H1 (cell line): Measurements from ENCODE around the gene TMEM18. TPM values are rescaled to one million over a fixed set of nuclear protein-coding genes. Genes with fewer than 3 reads are reported as not detected.

Experiments
- SP1 ChIP-seq: IDR thresholded peaks from 2 replicates; pipeline ENCODE4 v1.6.1; 2011; ENCODE audit warnings: low read depth, low read length
- polyA plus RNA-seq, 7 experiments: library from polyadenylated mRNA; depleted of rRNA in 3 of 7; stranded (reverse) in 5 of 7; unstranded in 2 of 7; fragments of >200 nt in 5 of 7; fragments of 200-250 nt in 2 of 7; gene quantifications; 1 replicate in 5 of 7; 2 replicates in 1 of 7; 4 replicates in 1 of 7; pipeline versions ENCODE4 v1.2.1 to v1.2.3, GENCODE V29; 2011 to 2013; ENCODE audit warnings: missing spikeins in 2 of 7, mixed read lengths in 2 of 7
- total RNA-seq: library from RNA; stranded (reverse); fragmentation: NEBNext Ultra II Directional; extraction: Animal tissue kit (Norgen Biotek cat#: 25700); gene quantifications from 2 replicates; pipeline ENCODE4 v1.2.1, GENCODE V29; 2021
- TF ChIP-seq, protein P1 (sequence below): fragments of 300-600 bp; sonication (generic); IDR thresholded peaks from 2 replicates; pipeline ENCODE4 v1.7.1; 2012; ENCODE audit warnings: low read length, moderate library complexity, mild to moderate bottlenecking, inconsistent platforms; ENCODE audit not compliant: insufficient replicate concordance

Gene TMEM18
- total and polyA plus RNA-seq, 2 of the 8 experiments (the other 6 are each of a cell fraction or from before 2014, with no cell fraction given), result 22.4 to 27.1 TPM

DNA sequence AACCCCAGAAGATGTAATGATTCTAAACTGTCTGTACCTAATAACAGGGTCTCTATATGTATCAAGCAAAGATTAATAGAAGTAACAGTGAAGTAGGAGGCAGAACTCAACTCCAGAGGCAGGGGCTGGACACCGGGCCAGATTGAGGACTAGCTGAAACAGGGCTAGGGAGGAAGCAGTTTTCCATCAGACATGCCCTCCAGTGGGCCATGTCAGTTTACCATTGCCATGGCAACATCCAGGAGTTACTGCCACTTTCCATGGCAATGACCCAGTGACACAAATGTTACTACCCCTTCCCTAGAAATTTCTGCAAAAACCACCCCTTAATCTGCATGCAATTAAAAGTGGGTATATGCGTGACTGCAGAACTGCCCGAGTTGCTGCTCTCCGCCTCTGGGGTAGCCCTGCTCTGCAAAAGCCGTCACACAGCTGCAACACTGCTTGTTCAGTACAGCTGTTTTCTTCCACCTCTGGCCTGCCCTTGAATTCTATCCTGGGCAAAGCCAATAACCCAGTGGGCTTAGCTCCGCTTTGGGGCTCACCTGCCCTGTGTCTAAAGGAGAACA, 58.7 kb downstream of the TMEM18 start (continued):
- TF ChIP-seq, protein P1, sequence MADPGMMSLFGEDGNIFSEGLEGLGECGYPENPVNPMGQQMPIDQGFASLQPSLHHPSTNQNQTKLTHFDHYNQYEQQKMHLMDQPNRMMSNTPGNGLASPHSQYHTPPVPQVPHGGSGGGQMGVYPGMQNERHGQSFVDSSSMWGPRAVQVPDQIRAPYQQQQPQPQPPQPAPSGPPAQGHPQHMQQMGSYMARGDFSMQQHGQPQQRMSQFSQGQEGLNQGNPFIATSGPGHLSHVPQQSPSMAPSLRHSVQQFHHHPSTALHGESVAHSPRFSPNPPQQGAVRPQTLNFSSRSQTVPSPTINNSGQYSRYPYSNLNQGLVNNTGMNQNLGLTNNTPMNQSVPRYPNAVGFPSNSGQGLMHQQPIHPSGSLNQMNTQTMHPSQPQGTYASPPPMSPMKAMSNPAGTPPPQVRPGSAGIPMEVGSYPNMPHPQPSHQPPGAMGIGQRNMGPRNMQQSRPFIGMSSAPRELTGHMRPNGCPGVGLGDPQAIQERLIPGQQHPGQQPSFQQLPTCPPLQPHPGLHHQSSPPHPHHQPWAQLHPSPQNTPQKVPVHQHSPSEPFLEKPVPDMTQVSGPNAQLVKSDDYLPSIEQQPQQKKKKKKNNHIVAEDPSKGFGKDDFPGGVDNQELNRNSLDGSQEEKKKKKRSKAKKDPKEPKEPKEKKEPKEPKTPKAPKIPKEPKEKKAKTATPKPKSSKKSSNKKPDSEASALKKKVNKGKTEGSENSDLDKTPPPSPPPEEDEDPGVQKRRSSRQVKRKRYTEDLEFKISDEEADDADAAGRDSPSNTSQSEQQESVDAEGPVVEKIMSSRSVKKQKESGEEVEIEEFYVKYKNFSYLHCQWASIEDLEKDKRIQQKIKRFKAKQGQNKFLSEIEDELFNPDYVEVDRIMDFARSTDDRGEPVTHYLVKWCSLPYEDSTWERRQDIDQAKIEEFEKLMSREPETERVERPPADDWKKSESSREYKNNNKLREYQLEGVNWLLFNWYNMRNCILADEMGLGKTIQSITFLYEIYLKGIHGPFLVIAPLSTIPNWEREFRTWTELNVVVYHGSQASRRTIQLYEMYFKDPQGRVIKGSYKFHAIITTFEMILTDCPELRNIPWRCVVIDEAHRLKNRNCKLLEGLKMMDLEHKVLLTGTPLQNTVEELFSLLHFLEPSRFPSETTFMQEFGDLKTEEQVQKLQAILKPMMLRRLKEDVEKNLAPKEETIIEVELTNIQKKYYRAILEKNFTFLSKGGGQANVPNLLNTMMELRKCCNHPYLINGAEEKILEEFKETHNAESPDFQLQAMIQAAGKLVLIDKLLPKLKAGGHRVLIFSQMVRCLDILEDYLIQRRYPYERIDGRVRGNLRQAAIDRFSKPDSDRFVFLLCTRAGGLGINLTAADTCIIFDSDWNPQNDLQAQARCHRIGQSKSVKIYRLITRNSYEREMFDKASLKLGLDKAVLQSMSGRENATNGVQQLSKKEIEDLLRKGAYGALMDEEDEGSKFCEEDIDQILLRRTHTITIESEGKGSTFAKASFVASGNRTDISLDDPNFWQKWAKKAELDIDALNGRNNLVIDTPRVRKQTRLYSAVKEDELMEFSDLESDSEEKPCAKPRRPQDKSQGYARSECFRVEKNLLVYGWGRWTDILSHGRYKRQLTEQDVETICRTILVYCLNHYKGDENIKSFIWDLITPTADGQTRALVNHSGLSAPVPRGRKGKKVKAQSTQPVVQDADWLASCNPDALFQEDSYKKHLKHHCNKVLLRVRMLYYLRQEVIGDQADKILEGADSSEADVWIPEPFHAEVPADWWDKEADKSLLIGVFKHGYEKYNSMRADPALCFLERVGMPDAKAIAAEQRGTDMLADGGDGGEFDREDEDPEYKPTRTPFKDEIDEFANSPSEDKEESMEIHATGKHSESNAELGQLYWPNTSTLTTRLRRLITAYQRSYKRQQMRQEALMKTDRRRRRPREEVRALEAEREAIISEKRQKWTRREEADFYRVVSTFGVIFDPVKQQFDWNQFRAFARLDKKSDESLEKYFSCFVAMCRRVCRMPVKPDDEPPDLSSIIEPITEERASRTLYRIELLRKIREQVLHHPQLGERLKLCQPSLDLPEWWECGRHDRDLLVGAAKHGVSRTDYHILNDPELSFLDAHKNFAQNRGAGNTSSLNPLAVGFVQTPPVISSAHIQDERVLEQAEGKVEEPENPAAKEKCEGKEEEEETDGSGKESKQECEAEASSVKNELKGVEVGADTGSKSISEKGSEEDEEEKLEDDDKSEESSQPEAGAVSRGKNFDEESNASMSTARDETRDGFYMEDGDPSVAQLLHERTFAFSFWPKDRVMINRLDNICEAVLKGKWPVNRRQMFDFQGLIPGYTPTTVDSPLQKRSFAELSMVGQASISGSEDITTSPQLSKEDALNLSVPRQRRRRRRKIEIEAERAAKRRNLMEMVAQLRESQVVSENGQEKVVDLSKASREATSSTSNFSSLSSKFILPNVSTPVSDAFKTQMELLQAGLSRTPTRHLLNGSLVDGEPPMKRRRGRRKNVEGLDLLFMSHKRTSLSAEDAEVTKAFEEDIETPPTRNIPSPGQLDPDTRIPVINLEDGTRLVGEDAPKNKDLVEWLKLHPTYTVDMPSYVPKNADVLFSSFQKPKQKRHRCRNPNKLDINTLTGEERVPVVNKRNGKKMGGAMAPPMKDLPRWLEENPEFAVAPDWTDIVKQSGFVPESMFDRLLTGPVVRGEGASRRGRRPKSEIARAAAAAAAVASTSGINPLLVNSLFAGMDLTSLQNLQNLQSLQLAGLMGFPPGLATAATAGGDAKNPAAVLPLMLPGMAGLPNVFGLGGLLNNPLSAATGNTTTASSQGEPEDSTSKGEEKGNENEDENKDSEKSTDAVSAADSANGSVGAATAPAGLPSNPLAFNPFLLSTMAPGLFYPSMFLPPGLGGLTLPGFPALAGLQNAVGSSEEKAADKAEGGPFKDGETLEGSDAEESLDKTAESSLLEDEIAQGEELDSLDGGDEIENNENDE, result no peak
- TF ChIP-seq SP1, result no peak
